AG04449 (cell line): ENCODE measurements around the gene MRPS15.
"Not testable (repeated sequence)": the region's sequence is repeated elsewhere in the genome, so short reads cannot be mapped to it uniquely, and the experiment has no call there.

Source experiments
- CTCF ChIA-PET: fragments of 350-600 bp; formaldehyde crosslinking; extraction: SDS; loops from one replicate; lab custom pipeline; 2021; ENCODE audit warnings: antibody characterized with exemption; lab: Yijun Ruan, JAX
- POLR2A ChIA-PET: fragments of 400-600, 350-600 bp; formaldehyde crosslinking; extraction: SDS; loops from one replicate; lab custom pipeline; 2020; ENCODE audit warnings: antibody characterized with exemption, inconsistent platforms; lab: Yijun Ruan, JAX
- DNase-seq: peaks from one replicate; pipeline ENCODE4 v3.0.0-alpha.2; 2010; ENCODE audit warnings: low read depth, low spot score
- H3K4me3 ChIP-seq: 2 replicates; pipeline ENCODE4 v1.5.1; 2011; ENCODE audit warnings: low read depth, mild to moderate bottlenecking, control low read depth, low read length
- CTCF ChIP-seq: IDR thresholded peaks from one replicate; pipeline ENCODE4 v1.5.1; 2011; ENCODE audit warnings: mild to moderate bottlenecking, moderate library complexity, low read length, control low read depth, inconsistent platforms; ENCODE audit not compliant: insufficient read depth; ENCODE audit errors: missing control alignments

Gene MRPS15

GRCh38 chr1:36494971-36495370 lies 30.8 kb upstream of the MRPS15 start:
- CTCF ChIA-PET: interaction anchor here (1.2 kb wide), 1 partner anchor 22 kb away, joined by 5 read pairs; no protein-coding TSS in a partner anchor
- H3K4me3 ChIP-seq: no peak overlapping the region
- no peak for DNase-seq
- POLR2A ChIA-PET: no interaction called here
- no peak for TF ChIP-seq CTCF

- H3K4me3 ChIP-seq: no peak overlapping the region
- ChIA-PET POLR2A (no interaction called here), CTCF (no interaction called here)
- TF ChIP-seq CTCF: no peak
- DNase-seq: no peak
These were observed 29.3 kb upstream of the MRPS15 start for GRCh38 chr1:36493524-36493923.

GRCh38 chr1:36492491-36492890 lies 28.3 kb upstream of the MRPS15 start:
- CTCF ChIA-PET: no interaction called here
- POLR2A ChIA-PET: no interaction called here
- no peak for TF ChIP-seq CTCF
- DNase-seq: no peak
- H3K4me3 ChIP-seq: no peak overlapping the region

GRCh38 chr1:36489258-36490051 lies 25.3 kb upstream of the MRPS15 start:
- POLR2A ChIA-PET, DNase-seq, CTCF ChIA-PET, H3K4me3 ChIP-seq: not testable (repeated sequence)

- POLR2A ChIA-PET: no interaction called here
- CTCF ChIA-PET: no interaction called here
- H3K4me3 ChIP-seq: no peak overlapping the region
- no peak for TF ChIP-seq CTCF
- DNase-seq: no peak
These were observed 23.7 kb upstream of the MRPS15 start for GRCh38 chr1:36487906-36488305.

GRCh38 chr1:36487336-36487725 lies 23.1 kb upstream of the MRPS15 start:
- DNase-seq, H3K4me3 ChIP-seq, POLR2A ChIA-PET: not testable (repeated sequence)
- CTCF ChIA-PET: interaction anchor here (1.2 kb wide), 1 partner anchor 29 kb away, joined by 5 read pairs; no protein-coding TSS in a partner anchor

- no peak overlapping the region for H3K4me3 ChIP-seq
- TF ChIP-seq CTCF: no peak
- CTCF ChIA-PET: interaction anchor here (1.2 kb wide), 1 partner anchor 29 kb away, joined by 5 read pairs; no protein-coding TSS in a partner anchor
- DNase-seq: no peak
- POLR2A ChIA-PET: no interaction called here
These were observed 22.5 kb upstream of the MRPS15 start for GRCh38 chr1:36486439-36487335.
